Tibial nerve (tissue), 4 donors: Measurements from ENCODE around the gene POLE4.

ENCODE experiments used
- EP300 ChIP-seq, 2 donors: sonication (generic); formaldehyde crosslinking; IDR thresholded peaks; one replicate each; pipeline ENCODE4 v1.6.1; 2017; ENCODE audit warnings: antibody characterized with exemption in 2 of 2, mild to moderate bottlenecking in 1 of 2
- TF ChIP-seq, protein P1 (sequence below), 5 experiments: fragments of 200-600 bp in 3 of 5; fragments of 450-650 bp in 2 of 5; sonication (generic) in 3 of 5; IDR thresholded peaks; one replicate each; pipeline ENCODE4 v1.5.1; 2016 to 2019; ENCODE audit warnings: antibody characterized with exemption in 5 of 5, mild to moderate bottlenecking in 3 of 5, moderate library complexity in 2 of 5

DNA sequence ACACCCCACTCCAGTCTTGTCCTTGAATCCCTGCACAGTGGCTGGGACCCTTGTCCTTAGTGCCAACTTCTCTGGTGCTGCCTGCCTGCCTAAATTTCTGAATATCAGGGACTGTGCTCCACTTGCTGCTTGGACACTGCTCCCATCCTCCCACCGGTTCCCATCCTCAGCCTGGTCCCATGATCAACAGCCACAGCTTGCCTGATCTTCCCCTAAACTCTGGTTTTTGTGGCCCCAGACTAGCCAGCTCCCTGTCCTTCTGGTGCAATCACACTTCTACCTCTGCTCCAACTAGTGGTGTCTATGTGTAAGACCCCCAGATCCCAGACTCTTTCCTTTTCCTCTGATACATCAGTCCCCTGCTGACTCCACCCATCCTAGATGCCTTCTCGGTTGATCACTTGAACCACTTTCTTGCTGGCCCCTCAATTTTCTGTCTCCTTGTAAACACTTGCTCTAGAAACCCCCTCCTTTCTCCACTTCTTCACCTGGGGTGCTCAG lies 37.2 kb upstream of the POLE4 start:
- TF ChIP-seq, protein P1, sequence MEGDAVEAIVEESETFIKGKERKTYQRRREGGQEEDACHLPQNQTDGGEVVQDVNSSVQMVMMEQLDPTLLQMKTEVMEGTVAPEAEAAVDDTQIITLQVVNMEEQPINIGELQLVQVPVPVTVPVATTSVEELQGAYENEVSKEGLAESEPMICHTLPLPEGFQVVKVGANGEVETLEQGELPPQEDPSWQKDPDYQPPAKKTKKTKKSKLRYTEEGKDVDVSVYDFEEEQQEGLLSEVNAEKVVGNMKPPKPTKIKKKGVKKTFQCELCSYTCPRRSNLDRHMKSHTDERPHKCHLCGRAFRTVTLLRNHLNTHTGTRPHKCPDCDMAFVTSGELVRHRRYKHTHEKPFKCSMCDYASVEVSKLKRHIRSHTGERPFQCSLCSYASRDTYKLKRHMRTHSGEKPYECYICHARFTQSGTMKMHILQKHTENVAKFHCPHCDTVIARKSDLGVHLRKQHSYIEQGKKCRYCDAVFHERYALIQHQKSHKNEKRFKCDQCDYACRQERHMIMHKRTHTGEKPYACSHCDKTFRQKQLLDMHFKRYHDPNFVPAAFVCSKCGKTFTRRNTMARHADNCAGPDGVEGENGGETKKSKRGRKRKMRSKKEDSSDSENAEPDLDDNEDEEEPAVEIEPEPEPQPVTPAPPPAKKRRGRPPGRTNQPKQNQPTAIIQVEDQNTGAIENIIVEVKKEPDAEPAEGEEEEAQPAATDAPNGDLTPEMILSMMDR (IDR thresholded peaks at IDR 0.05) = no peak
- TF ChIP-seq EP300 (IDR thresholded peaks at IDR 0.05) = no peak
